IMR-90 (cell line): ENCODE results near the gene CAB39. TPM values are rescaled to one million over a fixed set of nuclear protein-coding genes. Genes with fewer than 3 reads are reported as not detected.

Source experiments
- ATAC-seq: fragments of 200-7000 bp; cut with Tn5 transposase; 2 replicates; pipeline ENCODE4 v1.9.1; 2020; ENCODE audit warnings: low read depth, mild to moderate bottlenecking, moderate library complexity
- BruUV-seq: library from RNA; stranded (reverse); fragments of 400-500 nt; replicated peaks from 2 replicates; lab custom pipeline; 2021; lab: Mats Ljungman, UMichigan
- CTCF ChIA-PET: fragments of 300-600 bp; formaldehyde crosslinking; extraction: SDS; loops from one replicate; lab custom pipeline; 2021; ENCODE audit warnings: antibody characterized with exemption; lab: Yijun Ruan, JAX
- POLR2A ChIA-PET: fragments of 300-600 bp; sonication (Branson Sonifier 250); formaldehyde crosslinking; loops from one replicate; lab custom pipeline; 2022; ENCODE audit warnings: antibody characterized with exemption; ENCODE audit not compliant: unreplicated experiment; lab: Charles Lee
- DNase-seq: peaks from one replicate; pipeline ENCODE4 v3.0.0; 2013
- H2AFZ ChIP-seq: replicated peaks from 2 replicates; pipeline ENCODE3; 2013; ENCODE audit warnings: low read length, mild to moderate bottlenecking; ENCODE audit not compliant: poor library complexity
- H2AK5ac ChIP-seq: 2 replicates; pipeline ENCODE4 v1.6.1; 2013; ENCODE audit warnings: low read depth, low read length, inconsistent platforms
- H2AK9ac ChIP-seq: replicated peaks from 2 replicates; pipeline ENCODE3; 2013; ENCODE audit warnings: mild to moderate bottlenecking, low read depth, low read length, moderate library complexity; ENCODE audit not compliant: poor library complexity
- H2BK120ac ChIP-seq: 2 replicates; pipeline ENCODE4 v1.6.1; 2013; ENCODE audit warnings: low read depth, low read length, inconsistent platforms
- H2BK15ac ChIP-seq: 3 replicates; pipeline ENCODE4 v1.6.1; 2013; ENCODE audit warnings: low read depth, low read length, inconsistent platforms
- H2BK20ac ChIP-seq: 2 replicates; pipeline ENCODE4 v1.6.1; 2013; ENCODE audit warnings: low read depth, mild to moderate bottlenecking, inconsistent platforms, low read length, moderate library complexity
- H2BK5ac ChIP-seq: 2 replicates; pipeline ENCODE4 v1.6.1; 2013; ENCODE audit warnings: mild to moderate bottlenecking, low read depth, low read length, inconsistent platforms; ENCODE audit not compliant: poor library complexity, severe bottlenecking
- H3K14ac ChIP-seq: replicated peaks from 2 replicates; pipeline ENCODE4 v1.6.1; 2013; ENCODE audit warnings: low read depth, low read length, inconsistent platforms
- H3K18ac ChIP-seq: 2 replicates; pipeline ENCODE4 v1.6.1; 2013; ENCODE audit warnings: low read depth, low read length, control low read depth
- H3K23ac ChIP-seq: 2 replicates; pipeline ENCODE4 v1.6.1; 2013; ENCODE audit warnings: low read depth, low read length, inconsistent platforms
- H3K27ac ChIP-seq: 2 replicates; pipeline ENCODE4 v1.5.1; 2013; ENCODE audit warnings: mild to moderate bottlenecking, control low read depth, low read length; ENCODE audit not compliant: insufficient read depth
- H3K27me3 ChIP-seq: 2 replicates; pipeline ENCODE4 v1.6.1; 2013; ENCODE audit warnings: low read length; ENCODE audit not compliant: control insufficient read depth, insufficient read depth
- H3K36me3 ChIP-seq: 2 replicates; pipeline ENCODE4 v1.6.1; 2013; ENCODE audit warnings: low read length, mixed read lengths; ENCODE audit not compliant: control insufficient read depth, insufficient read depth
- H3K4ac ChIP-seq: 2 replicates; pipeline ENCODE4 v1.6.1; 2013; ENCODE audit warnings: low read depth, low read length, inconsistent platforms
- H3K4me1 ChIP-seq: 2 replicates; pipeline ENCODE4 v1.6.1; 2013; ENCODE audit warnings: low read length, mixed read lengths; ENCODE audit not compliant: control insufficient read depth, insufficient read depth
- H3K4me2 ChIP-seq: 2 replicates; pipeline ENCODE4 v1.6.1; 2013; ENCODE audit warnings: low read depth, mild to moderate bottlenecking, control low read depth, low read length, moderate library complexity
- H3K4me3 ChIP-seq: 2 replicates; pipeline ENCODE4 v1.5.1; 2013; ENCODE audit warnings: low read depth, mild to moderate bottlenecking, control low read depth, low read length, moderate library complexity; ENCODE audit not compliant: insufficient read depth
- H3K56ac ChIP-seq: 2 replicates; pipeline ENCODE4 v1.6.1; 2013; ENCODE audit warnings: low read length, inconsistent platforms; ENCODE audit not compliant: insufficient read depth; ENCODE audit errors: extremely low read depth
- H3K79me1 ChIP-seq, 2 experiments: 2 replicates each; pipeline ENCODE4 v1.6.1; 2013; ENCODE audit warnings: low read length in 2 of 2, inconsistent platforms in 1 of 2, low read depth in 1 of 2
- H3K9ac ChIP-seq: 2 replicates; pipeline ENCODE4 v1.6.1; 2013; ENCODE audit warnings: low read depth, low read length, control low read depth
- H3K9me1 ChIP-seq: 2 replicates; pipeline ENCODE4 v1.6.1; 2013; ENCODE audit warnings: low read length, inconsistent platforms; ENCODE audit not compliant: insufficient read depth
- H3K9me3 ChIP-seq: 2 replicates; pipeline ENCODE4 v1.6.1; 2013; ENCODE audit warnings: low read length; ENCODE audit not compliant: control insufficient read depth, insufficient read depth
- H4K20me1 ChIP-seq: 2 replicates; pipeline ENCODE4 v1.6.1; 2013; ENCODE audit warnings: low read length, inconsistent platforms; ENCODE audit not compliant: insufficient read depth
- H4K5ac ChIP-seq: 2 replicates; pipeline ENCODE4 v1.6.1; 2013; ENCODE audit warnings: mild to moderate bottlenecking, low read depth, low read length, control low read depth
- H4K8ac ChIP-seq, 2 experiments: 2 replicates each; pipeline ENCODE4 v1.6.1; 2013; ENCODE audit warnings: low read depth in 2 of 2, low read length in 2 of 2, control low read depth in 1 of 2, inconsistent platforms in 1 of 2
- H4K91ac ChIP-seq: 2 replicates; pipeline ENCODE4 v1.6.1; 2013; ENCODE audit warnings: low read depth, low read length, inconsistent platforms; ENCODE audit not compliant: insufficient read depth
- BHLHE40 ChIP-seq: fragments of 150-350 bp; IDR thresholded peaks from 2 replicates; pipeline ENCODE4 v1.6.1; 2016; ENCODE audit warnings: mild to moderate bottlenecking, low read depth, low read length
- CEBPB ChIP-seq: IDR thresholded peaks from 2 replicates; pipeline ENCODE4 v1.6.1; 2012; ENCODE audit warnings: low read depth, low read length, improper control_type of control experiment
- CHD1 ChIP-seq: IDR thresholded peaks from 2 replicates; pipeline ENCODE4 v1.6.1; 2012; ENCODE audit warnings: low read depth, low read length, improper control_type of control experiment
- ELK1 ChIP-seq: fragments of 150-350 bp; IDR thresholded peaks from 2 replicates; pipeline ENCODE4 v1.6.1; 2016; ENCODE audit warnings: low read depth, mild to moderate bottlenecking, low read length, moderate library complexity, borderline replicate concordance
- MAFK ChIP-seq: IDR thresholded peaks from 2 replicates; pipeline ENCODE4 v1.6.1; 2012; ENCODE audit warnings: low read depth, low read length, improper control_type of control experiment
- MAZ ChIP-seq: IDR thresholded peaks from 2 replicates; pipeline ENCODE4 v1.6.1; 2012; ENCODE audit warnings: low read depth, mild to moderate bottlenecking, low read length, improper control_type of control experiment, moderate library complexity, borderline replicate concordance
- MXI1 ChIP-seq: IDR thresholded peaks from 2 replicates; pipeline ENCODE4 v1.6.1; 2012; ENCODE audit warnings: low read depth, mild to moderate bottlenecking, low read length, moderate library complexity, borderline replicate concordance
- POLR2A ChIP-seq: IDR thresholded peaks from 2 replicates; pipeline ENCODE4 v1.6.1; 2012; ENCODE audit warnings: mild to moderate bottlenecking, low read depth, low read length
- RCOR1 ChIP-seq: IDR thresholded peaks from 2 replicates; pipeline ENCODE4 v1.6.1; 2012; ENCODE audit warnings: mild to moderate bottlenecking, low read length, improper control_type of control experiment; ENCODE audit not compliant: insufficient replicate concordance
- RFX5 ChIP-seq: IDR thresholded peaks from 2 replicates; pipeline ENCODE4 v1.8.0; 2012; ENCODE audit warnings: low read depth, mild to moderate bottlenecking, low read length, moderate library complexity
- SMC3 ChIP-seq: fragments of 150-350 bp; IDR thresholded peaks from 2 replicates; pipeline ENCODE4 v1.6.1; 2016; ENCODE audit warnings: low read depth, mild to moderate bottlenecking, antibody characterized with exemption, low read length, moderate library complexity
- WGBS, 2 experiments: methylation state at CpG; one replicate each; pipeline versions ENCODE4 v1.1.5 to v1.1.7; 2013; ENCODE audit warnings: missing lambda C conversion rate in 2 of 2; ENCODE audit not compliant: insufficient read length in 1 of 2; ENCODE audit errors: extremely low coverage in 2 of 2; 5-methylcytosine and 5-hydroxymethylcytosine counted together
- dilution Hi-C: fragments of 300-500 bp; cut with HindIII; formaldehyde crosslinking; loops from one replicate; pipeline ENCODE4 v1.14.3; 2018; ENCODE audit warnings: low sequenced_read_pairs; ENCODE audit not compliant: unreplicated experiment
- in situ Hi-C: fragments of 300-500 bp; cut with MboI; formaldehyde crosslinking; loops from 3 replicates; pipeline ENCODE4 v1.14.3; 2019; ENCODE audit warnings: low sequenced_read_pairs, inconsistent platforms, mixed read lengths
- intact Hi-C: fragments of 100-400 bp; cut with micrococcal nuclease; formaldehyde crosslinking; loops from 2 replicates; pipeline ENCODE4 v1.10.0; 2022
- polyA plus RNA-seq, 3 experiments: library from polyadenylated mRNA; depleted of rRNA; stranded (reverse); fragments of >200 nt; gene quantifications; 2 replicates each; pipeline ENCODE4 v1.2.3, GENCODE V29; 2012; ENCODE audit warnings: low replicate concordance in 1 of 3
- total RNA-seq: library from RNA; depleted of rRNA; stranded (reverse); fragments of >200 nt; gene quantifications from 2 replicates; pipeline ENCODE4 v1.2.3, GENCODE V29; 2012
- TF ChIP-seq, protein P1 (sequence below): conservative IDR thresholded peaks from 2 replicates; pipeline ENCODE4 v1.5.1; 2012; ENCODE audit warnings: mild to moderate bottlenecking, low read depth, low read length, improper control_type of control experiment

CAB39 gene
- total and polyA plus RNA-seq, 2 of the 4 experiments (the other 2 are of a cell fraction): 38.2 to 71.7 TPM

- Histone ChIP-seq H3K27me3 (no peaks in the 10 kb centered on the region), H3K18ac (no peak overlapping the region), H2AK5ac (no peak overlapping the region), H2BK20ac (no peak overlapping the region), H2AFZ (no peak overlapping the region), H4K5ac (no peak overlapping the region), H3K9ac (no peak overlapping the region), H4K20me1 (no peaks in the 10 kb centered on the region), H3K9me3 (no peaks in the 10 kb centered on the region), H3K4me2 (no peak overlapping the region), H4K91ac (no peak overlapping the region), H4K8ac (no peak overlapping the region), H2BK15ac (no peak overlapping the region), H2BK120ac (no peak overlapping the region), H3K4me1 (peaks cover 10% of the 10 kb centered on the region), H3K27ac (no peak overlapping the region), H3K23ac (no peak overlapping the region), H3K79me1 (0 out of 4 replicates have a peak, but pooled peaks cover 0 to 3% of the 10 kb centered on the region in 2 experiments), H3K4me3 (no peak overlapping the region), H3K9me1 (peaks cover 25% of the 10 kb centered on the region), H3K36me3 (no peaks in the 10 kb centered on the region), H2AK9ac (no peak overlapping the region), H3K56ac (no peak overlapping the region), H2BK5ac (no peak overlapping the region), H3K14ac (no peak overlapping the region), H3K4ac (no peak overlapping the region)
- TF ChIP-seq, protein P1, sequence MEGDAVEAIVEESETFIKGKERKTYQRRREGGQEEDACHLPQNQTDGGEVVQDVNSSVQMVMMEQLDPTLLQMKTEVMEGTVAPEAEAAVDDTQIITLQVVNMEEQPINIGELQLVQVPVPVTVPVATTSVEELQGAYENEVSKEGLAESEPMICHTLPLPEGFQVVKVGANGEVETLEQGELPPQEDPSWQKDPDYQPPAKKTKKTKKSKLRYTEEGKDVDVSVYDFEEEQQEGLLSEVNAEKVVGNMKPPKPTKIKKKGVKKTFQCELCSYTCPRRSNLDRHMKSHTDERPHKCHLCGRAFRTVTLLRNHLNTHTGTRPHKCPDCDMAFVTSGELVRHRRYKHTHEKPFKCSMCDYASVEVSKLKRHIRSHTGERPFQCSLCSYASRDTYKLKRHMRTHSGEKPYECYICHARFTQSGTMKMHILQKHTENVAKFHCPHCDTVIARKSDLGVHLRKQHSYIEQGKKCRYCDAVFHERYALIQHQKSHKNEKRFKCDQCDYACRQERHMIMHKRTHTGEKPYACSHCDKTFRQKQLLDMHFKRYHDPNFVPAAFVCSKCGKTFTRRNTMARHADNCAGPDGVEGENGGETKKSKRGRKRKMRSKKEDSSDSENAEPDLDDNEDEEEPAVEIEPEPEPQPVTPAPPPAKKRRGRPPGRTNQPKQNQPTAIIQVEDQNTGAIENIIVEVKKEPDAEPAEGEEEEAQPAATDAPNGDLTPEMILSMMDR: no peak
- TF ChIP-seq RCOR1: no peak
- TF ChIP-seq ELK1: no peak
- TF ChIP-seq BHLHE40: no peak
- no peak for TF ChIP-seq CEBPB
- TF ChIP-seq CHD1: no peak
- no peak for TF ChIP-seq POLR2A
- TF ChIP-seq SMC3: no peak
- no peak for TF ChIP-seq MXI1
- TF ChIP-seq MAZ: no peak
- no peak for TF ChIP-seq MAFK
- TF ChIP-seq RFX5: no peak
- ChIA-PET CTCF (no interaction called here), POLR2A (no interaction called here)
- dilution Hi-C loops: no loop called here
- in situ Hi-C loops: no loop called here
- ATAC-seq (no peak), DNase-seq (no peak)
- no CpG with 5 or more reads among the region's 2 CpGs for WGBS, 2 experiments
- no TSS peak for BruUV-seq
- intact Hi-C loops: no loop called here
These were observed 24.2 kb upstream of the CAB39 start for GRCh38 chr2:230688490-230688889.
